NCI-H128 (cell line): ENCODE measurements around the gene TMEM120A.

Experiments
- DNase-seq: peaks from one replicate; lab custom pipeline; 2025; ENCODE audit not compliant: unreplicated experiment; lab: John Stamatoyannopoulos, UW

Gene TMEM120A

GRCh38 chr7:75960372-75960771, 34.0 kb downstream of the TMEM120A start:
- DNase-seq, result no peak

GRCh38 chr7:75958802-75959543, 35.4 kb downstream of the TMEM120A start:
- DNase-seq, result no peak

GRCh38 chr7:75957021-75957736, 37.2 kb downstream of the TMEM120A start:
- no peak for DNase-seq

GRCh38 chr7:75955331-75955955, 39.0 kb downstream of the TMEM120A start:
- no peak for DNase-seq

- DNase-seq, result no peak
These were observed 40.5 kb downstream of the TMEM120A start for GRCh38 chr7:75953931-75954330.

GRCh38 chr7:75953431-75953830, 41.0 kb downstream of the TMEM120A start:
- no peak for DNase-seq

GRCh38 chr7:75951506-75951905, 42.9 kb downstream of the TMEM120A start:
- no peak for DNase-seq

GRCh38 chr7:75950111-75950681, 44.2 kb downstream of the TMEM120A start:
- DNase-seq, result no peak

- DNase-seq, result no peak
These were observed 46.2 kb downstream of the TMEM120A start for GRCh38 chr7:75948179-75948578.

GRCh38 chr7:75946207-75946855, 48.1 kb downstream of the TMEM120A start:
- no peak for DNase-seq

GRCh38 chr7:75945297-75946168, 48.9 kb downstream of the TMEM120A start:
- DNase-seq, result no peak

- DNase-seq, result no peak
These were observed 49.9 kb downstream of the TMEM120A start for GRCh38 chr7:75944507-75944906.

GRCh38 chr7:75943864-75944263, 50.5 kb downstream of the TMEM120A start:
- DNase-seq, result no peak

- no peak for DNase-seq
These were observed 55.5 kb downstream of the TMEM120A start for GRCh38 chr7:75938921-75939320.

GRCh38 chr7:75937958-75938786, 56.2 kb downstream of the TMEM120A start:
- no peak for DNase-seq
